Measurements from ENCODE around the gene THAP2.

THAP2 gene

GRCh38 chr12:71663561-71664410, at the start of gene THAP2, which contains the start of gene ZFC3H1:
THAP2 (plus strand) TSS chr12:71664301; CDS start chr12:71664510, 209 bp downstream.
ZFC3H1 (minus strand) TSS chr12:71663848; CDS start chr12:71663610, 238 bp downstream.
- peak; percentile 81 to 85 for DNase-seq (ENCODE audit: low read depth in 2 of 2)

DNA sequence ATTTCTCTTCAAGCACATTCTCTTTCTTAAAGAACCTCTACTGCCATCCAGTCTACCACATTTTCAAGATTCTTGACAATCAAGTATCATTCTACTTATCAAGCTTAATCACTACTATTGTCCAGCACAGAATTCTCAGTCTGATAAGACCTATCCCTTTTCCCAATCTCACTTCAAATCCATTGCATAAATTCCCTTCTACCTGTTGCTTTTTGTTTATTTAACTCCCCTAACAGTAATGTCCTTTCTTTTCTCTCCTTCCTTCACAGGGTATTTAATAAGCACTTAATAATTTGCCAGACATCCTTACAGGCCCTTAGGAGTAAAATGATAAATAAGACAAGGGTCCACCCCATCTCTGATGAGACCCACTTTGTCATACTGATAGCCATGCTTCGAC, 42.2 kb upstream of the THAP2 start:
- DNase-seq (ENCODE audit: low read depth in 2 of 2), result no peak

- DNase-seq (ENCODE audit: low read depth in 2 of 2), result no peak
Observed at GRCh38 chr12:71625476-71625875, 38.6 kb upstream of the THAP2 start.

GRCh38 chr12:71626098-71626497, 38.0 kb upstream of the THAP2 start:
- no peak for DNase-seq (ENCODE audit: low read depth in 2 of 2)

GRCh38 chr12:71626768-71627167, 37.3 kb upstream of the THAP2 start:
- DNase-seq (ENCODE audit: low read depth in 2 of 2), result no peak

DNA sequence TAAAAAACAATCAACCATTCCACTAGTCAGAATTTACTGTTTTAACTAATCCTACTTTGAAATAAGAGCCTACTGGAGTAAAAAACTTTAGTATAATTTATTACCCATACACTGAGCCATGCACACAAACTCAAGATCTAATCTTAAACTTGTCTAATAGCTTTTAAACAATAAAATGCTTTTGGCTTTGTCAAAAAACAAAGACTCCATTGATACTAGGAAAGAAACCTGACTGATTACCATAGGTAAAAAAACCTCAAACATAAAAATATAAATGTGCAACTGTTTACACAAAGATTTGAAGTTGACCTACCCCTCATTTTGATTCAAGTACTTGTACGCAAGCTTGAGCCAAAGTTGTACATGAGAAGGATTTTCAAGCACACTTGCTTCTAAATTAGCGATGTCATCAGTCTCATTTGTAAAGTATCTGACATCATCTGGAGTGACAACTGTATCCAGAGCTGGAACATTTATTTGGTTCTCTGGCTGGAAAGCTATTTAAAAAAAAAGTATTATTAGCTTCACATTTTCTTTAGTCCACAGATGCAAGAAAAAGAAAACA, 36.6 kb upstream of the THAP2 start:
- no peak for DNase-seq (ENCODE audit: low read depth in 2 of 2)

- DNase-seq (ENCODE audit: low read depth in 2 of 2), result no peak
Observed at GRCh38 chr12:71636704-71637115, 27.4 kb upstream of the THAP2 start.

GRCh38 chr12:71638499-71638898, 25.6 kb upstream of the THAP2 start:
- no peak for DNase-seq (ENCODE audit: low read depth in 2 of 2)

GRCh38 chr12:71639341-71639760, 24.8 kb upstream of the THAP2 start:
- DNase-seq (ENCODE audit: low read depth in 2 of 2), result no peak

DNA sequence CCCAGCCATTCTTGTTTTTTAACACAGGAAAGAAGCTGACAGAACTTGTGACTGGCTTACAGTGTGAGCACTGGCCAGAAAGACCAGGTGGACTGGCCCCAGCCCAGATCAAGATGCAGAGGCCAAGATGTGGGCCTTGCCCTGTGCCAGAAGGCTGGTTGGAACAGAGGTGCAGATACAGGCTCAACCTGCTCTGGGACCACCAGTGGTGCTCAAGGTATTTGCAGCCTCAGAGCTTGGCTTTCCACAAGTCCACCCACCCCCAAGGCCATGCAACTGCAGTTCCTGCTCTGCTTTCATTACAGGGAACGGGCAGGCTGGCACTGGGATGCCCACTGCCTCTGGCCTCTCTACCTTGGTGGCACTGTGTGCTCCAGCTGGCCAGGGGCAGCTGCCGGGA, 23.8 kb upstream of the THAP2 start:
- no peak for DNase-seq (ENCODE audit: low read depth in 2 of 2)

DNA sequence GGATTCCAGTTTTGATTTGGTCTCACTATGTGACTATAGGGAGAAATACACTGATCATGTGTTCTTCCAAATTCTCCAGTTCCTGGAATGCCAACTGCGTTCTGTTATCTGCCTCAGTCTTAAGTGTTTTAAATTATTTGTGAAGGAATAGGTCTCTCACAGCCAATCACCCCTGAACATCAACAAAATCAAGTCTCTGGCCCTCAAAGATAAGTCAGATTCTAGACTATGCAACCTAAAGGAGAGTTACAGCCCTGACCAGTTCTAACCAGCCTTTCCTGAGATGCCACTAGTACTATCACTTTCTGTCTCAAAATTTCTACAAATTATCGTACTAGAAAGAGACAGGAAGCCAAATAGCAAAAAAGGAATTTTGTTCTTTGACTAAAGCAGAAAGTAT, 22.7 kb upstream of the THAP2 start:
- DNase-seq (ENCODE audit: low read depth in 2 of 2), result no peak

DNA sequence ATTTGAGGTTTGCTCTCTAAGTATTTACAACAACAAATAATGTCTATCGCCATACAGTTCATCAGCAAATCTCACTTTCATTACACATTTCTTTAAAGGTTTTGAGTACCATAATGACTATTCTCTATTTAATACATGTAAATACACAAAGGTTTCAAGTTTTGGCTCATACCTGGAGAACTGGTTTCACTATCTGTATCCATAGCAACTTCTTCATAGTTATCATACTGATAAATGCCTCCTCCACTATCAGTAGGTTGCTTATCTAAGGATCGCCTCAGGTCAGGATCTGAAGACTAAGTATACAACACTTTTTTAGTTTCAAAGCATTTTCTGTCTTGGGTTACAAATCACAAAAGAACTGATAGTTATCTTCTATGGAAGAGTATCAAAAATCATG, 21.8 kb upstream of the THAP2 start:
- no peak for DNase-seq (ENCODE audit: low read depth in 2 of 2)

GRCh38 chr12:71645268-71645667, 18.8 kb upstream of the THAP2 start:
- no peak for DNase-seq (ENCODE audit: low read depth in 2 of 2)

- DNase-seq (ENCODE audit: low read depth in 2 of 2), result no peak
Observed at GRCh38 chr12:71646512-71646911, 17.6 kb upstream of the THAP2 start.

DNA sequence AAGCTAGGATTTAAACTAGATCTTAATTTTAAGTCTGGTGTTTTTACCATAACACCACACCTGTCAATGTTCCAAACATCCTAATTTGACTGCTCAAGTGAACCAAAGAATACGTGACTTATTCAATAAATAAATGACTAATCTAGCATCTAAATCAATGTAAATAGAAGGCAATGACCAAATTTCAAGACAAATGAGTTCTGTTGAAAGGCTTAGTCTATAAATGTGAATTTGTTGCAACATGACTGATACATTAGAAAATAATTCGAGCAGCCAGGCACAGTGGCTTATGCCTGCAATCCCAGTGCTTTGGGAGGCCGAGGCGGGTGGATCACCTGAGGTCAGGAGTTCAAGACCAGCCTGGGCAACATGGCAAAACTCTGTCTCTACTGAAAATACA, 15.6 kb upstream of the THAP2 start:
- no peak for DNase-seq (ENCODE audit: low read depth in 2 of 2)

DNA sequence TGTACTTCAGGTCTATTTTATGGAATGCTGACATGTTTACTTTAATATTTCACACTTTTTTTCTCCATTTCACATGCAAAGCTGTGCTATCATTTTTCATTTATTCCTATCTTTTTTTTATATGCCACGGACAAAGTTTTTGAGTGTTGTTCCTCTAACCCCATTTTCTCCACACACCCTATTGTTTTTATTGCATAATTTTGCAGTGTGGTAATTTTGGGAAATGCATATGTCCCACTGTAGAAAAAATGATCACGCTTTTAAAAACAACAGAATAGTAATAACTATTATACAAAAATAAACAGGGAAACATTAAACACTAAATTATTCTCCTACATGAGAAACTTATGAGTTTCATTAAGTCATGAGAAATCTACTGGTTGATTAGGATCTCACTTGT, 14.7 kb upstream of the THAP2 start:
- DNase-seq (ENCODE audit: low read depth in 2 of 2), result no peak

DNA sequence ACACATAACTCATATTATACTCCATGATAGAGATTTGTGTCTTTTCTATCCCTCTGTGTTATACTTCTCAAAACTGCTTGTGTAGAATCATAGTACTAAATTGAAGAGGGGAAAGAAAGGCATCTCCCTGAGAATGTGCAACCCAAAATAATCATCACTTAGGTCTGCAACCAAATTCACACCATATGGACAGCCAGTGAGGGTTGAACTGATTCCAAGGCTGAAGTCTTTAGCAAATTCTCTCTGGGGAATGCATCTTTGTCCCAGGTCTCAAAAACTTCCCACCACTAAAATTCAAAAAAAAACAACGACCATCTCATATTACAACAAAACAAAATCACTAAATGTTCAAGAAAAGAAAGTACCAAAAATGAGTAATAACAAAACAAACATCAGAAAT, 11.4 kb upstream of the THAP2 start:
- DNase-seq (ENCODE audit: low read depth in 2 of 2), result no peak

DNA sequence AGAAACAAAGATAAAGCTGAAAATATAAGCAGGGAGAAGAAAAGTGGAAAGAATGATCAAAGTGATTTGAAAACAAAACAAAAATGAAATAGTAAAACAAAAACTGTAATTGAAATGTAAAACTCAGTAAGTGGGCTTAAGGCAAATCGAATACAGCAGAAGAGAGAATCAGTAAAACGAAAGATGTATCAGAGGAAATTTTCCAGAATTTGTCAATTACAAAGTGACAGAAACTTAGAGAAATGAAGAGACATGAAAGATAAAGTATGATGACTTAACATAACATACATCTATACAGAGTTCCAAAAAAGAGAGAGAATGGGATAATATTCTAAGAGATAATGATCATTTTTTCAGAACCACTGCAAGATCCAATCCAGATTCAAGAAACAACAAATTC, 11.0 kb upstream of the THAP2 start:
- DNase-seq (ENCODE audit: low read depth in 2 of 2), result no peak

DNA sequence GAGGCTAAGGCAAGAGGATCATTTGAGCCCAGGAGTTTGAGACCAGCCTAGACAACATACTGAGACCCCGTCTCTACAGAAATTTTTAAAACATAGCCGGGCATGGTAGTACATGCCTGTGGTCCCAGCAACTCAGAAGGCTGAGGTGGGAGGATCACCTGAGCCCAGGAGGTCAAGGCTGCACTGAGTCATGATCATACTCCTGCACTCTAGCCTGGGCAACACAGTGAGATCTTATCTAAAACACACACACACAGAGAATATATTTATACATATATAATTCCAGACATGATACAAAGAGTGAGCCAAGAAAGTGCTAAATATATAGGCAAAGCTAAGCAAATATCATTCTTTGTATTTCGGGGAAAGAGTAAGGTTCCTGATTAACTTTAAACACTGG, 9.9 kb upstream of the THAP2 start:
- no peak for DNase-seq (ENCODE audit: low read depth in 2 of 2)

GRCh38 chr12:71655495-71655894, 8.6 kb upstream of the THAP2 start:
- no peak for DNase-seq (ENCODE audit: low read depth in 2 of 2)

- no peak for DNase-seq (ENCODE audit: low read depth in 2 of 2)
Observed at GRCh38 chr12:71655907-71656306, 8.2 kb upstream of the THAP2 start.

- no peak for DNase-seq (ENCODE audit: low read depth in 2 of 2)
Observed at GRCh38 chr12:71656740-71657139, 7.4 kb upstream of the THAP2 start.

DNA sequence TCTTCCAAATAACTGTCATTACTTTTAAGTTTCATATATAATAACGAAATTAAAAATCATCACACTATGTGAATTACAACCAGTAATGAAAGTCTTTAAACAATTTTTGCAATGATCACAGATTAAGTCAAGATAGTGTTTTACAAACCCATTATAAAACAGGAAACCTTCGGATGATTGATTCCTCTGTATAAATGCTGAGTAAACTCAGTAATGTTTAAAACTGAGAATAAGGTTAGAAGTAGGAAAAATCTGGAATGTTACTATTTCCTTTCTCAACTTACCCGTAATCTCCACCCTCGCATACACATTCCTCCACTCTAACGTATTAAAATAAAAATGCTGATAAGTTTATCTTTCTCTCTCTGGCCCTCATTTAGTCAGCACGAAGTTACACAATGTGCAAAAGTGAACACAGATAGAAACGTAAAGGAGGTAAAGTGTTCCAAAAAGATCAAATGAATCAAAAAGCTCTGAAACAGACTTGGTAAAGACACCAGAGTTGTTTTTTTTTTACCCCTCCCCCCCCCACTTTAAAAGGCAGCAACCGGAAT, 2.0 kb upstream of the THAP2 start:
- DNase-seq (ENCODE audit: low read depth in 2 of 2), result no peak
